PC-9 (cell line): ENCODE measurements around the gene TREM2. TPM values are rescaled to one million over a fixed set of nuclear protein-coding genes. Genes with fewer than 3 reads are reported as not detected.

Experiments used
- BruUV-seq: library from RNA; stranded (reverse); fragments of 400-500 nt; replicated peaks from 2 replicates; lab custom pipeline; 2021; lab: Mats Ljungman, UMichigan
- CTCF ChIA-PET: fragments of 300-600 bp; sonication (Branson Sonifier 250); formaldehyde crosslinking; loops from one replicate; lab custom pipeline; 2022; ENCODE audit warnings: antibody characterized with exemption; lab: Charles Lee
- POLR2A ChIA-PET: fragments of 300-600 bp; sonication (Branson Sonifier 250); formaldehyde crosslinking; loops from one replicate; lab custom pipeline; 2022; ENCODE audit warnings: antibody characterized with exemption; ENCODE audit not compliant: unreplicated experiment; lab: Charles Lee
- DNase-seq, 2 experiments: peaks; one replicate each; pipeline versions ENCODE4 v3.0.0 to v3.0.0-alpha.2; 2015 to 2022; ENCODE audit warnings: mixed read lengths in 1 of 2
- H2AFZ ChIP-seq: fragments of 200-600 bp; sonication (generic); 2 replicates; pipeline ENCODE4 v1.8.1; 2017; ENCODE audit warnings: antibody characterized with exemption
- H3F3A ChIP-seq: fragments of 200-600 bp; sonication (generic); 2 replicates; pipeline ENCODE4 v1.8.1; 2017; ENCODE audit warnings: antibody characterized with exemption, mild to moderate bottlenecking, low read depth; ENCODE audit not compliant: insufficient read depth
- H3K27ac ChIP-seq: fragments of 200-600 bp; sonication (generic); 2 replicates; pipeline ENCODE4 v1.6.1; 2016; ENCODE audit warnings: mixed run types
- H3K27me3 ChIP-seq: fragments of 200-600 bp; sonication (generic); 2 replicates; pipeline ENCODE4 v1.6.1; 2016; ENCODE audit warnings: low read depth, mixed run types; ENCODE audit not compliant: insufficient read depth
- H3K36me3 ChIP-seq: fragments of 200-600 bp; sonication (generic); 2 replicates; pipeline ENCODE4 v1.6.1; 2016; ENCODE audit warnings: low read depth, mixed run types
- H3K4me1 ChIP-seq: fragments of 200-600 bp; sonication (generic); replicated peaks from 2 replicates; pipeline ENCODE4 v1.6.1; 2016; ENCODE audit warnings: mixed run types; ENCODE audit not compliant: insufficient read depth
- H3K4me2 ChIP-seq: fragments of 200-600 bp; sonication (generic); 2 replicates; pipeline ENCODE4 v1.6.1; 2017; ENCODE audit warnings: mixed run types
- H3K4me3 ChIP-seq: fragments of 200-600 bp; sonication (generic); 2 replicates; pipeline ENCODE4 v1.6.1; 2016; ENCODE audit warnings: mixed run types
- H3K79me2 ChIP-seq: fragments of 200-600 bp; sonication (generic); 2 replicates; pipeline ENCODE4 v1.6.1; 2017; ENCODE audit warnings: low read depth, mixed run types
- H3K9me2 ChIP-seq: fragments of 200-600 bp; sonication (generic); 2 replicates; pipeline ENCODE4 v1.8.1; 2017; ENCODE audit warnings: mild to moderate bottlenecking; ENCODE audit not compliant: insufficient read depth
- H3K9me3 ChIP-seq: fragments of 200-600 bp; sonication (generic); 2 replicates; pipeline ENCODE4 v1.8.1; 2016; ENCODE audit warnings: low read depth; ENCODE audit not compliant: insufficient read depth
- H4K20me1 ChIP-seq: fragments of 200-600 bp; sonication (generic); 2 replicates; pipeline ENCODE4 v1.8.1; 2017; ENCODE audit not compliant: insufficient read depth
- EZH2 ChIP-seq: fragments of 200-600 bp; sonication (generic); IDR thresholded peaks from 2 replicates; pipeline ENCODE4 v1.8.0; 2017; ENCODE audit warnings: antibody characterized with exemption, low read depth
- intact Hi-C: fragments of 100-400 bp; cut with micrococcal nuclease; formaldehyde crosslinking; loops from one replicate; pipeline ENCODE4 v1.10.0; 2022; ENCODE audit not compliant: unreplicated experiment
- total RNA-seq: library from RNA; stranded (reverse); gene quantifications from 2 replicates; pipeline ENCODE4 v1.2.3, GENCODE V29; 2021
- TF ChIP-seq, protein P1 (sequence below): fragments of 200-600 bp; sonication (generic); conservative IDR thresholded peaks from 2 replicates; pipeline ENCODE4 v1.6.1; 2017; ENCODE audit warnings: mixed run types, antibody characterized with exemption, mild to moderate bottlenecking, moderate library complexity

TREM2 gene
- total RNA-seq, 1 experiment from 2014 or later, result not detected

DNA sequence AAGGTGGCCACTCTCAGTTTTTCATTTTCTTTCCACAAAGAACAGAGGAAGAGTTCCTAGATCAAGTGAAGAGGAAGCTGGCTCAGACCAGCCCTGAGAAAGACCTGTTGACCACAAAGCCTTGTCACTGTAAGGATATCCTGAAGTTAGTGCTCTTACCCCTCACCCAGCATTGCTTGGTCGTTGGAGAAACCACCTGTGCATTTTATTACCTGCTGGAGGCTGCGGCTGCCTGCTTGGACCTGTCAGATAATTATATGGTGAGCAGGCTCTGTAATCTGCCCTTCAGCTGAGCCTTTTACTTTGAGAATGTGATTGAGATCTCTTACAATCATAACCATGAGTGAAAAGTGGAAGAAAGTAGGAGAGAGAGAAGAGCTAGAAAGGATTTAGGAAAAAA, 30.7 kb downstream of the TREM2 start:
- H3K9me3 ChIP-seq, result no peaks in the 10 kb centered on the region
- no peak overlapping the region for H2AFZ ChIP-seq
- BruUV-seq, result no TSS peak
- no peaks in the 10 kb centered on the region for H3K36me3 ChIP-seq
- H3K4me2 ChIP-seq, result no peak overlapping the region
- DNase-seq, result no peak
- H4K20me1 ChIP-seq, result no peaks in the 10 kb centered on the region
- POLR2A ChIA-PET, result no interaction called here
- CTCF ChIA-PET, result no interaction called here
- no peaks in the 10 kb centered on the region for H3K4me1 ChIP-seq
- H3F3A ChIP-seq, result no peaks in the 10 kb centered on the region
- no peaks in the 10 kb centered on the region for H3K79me2 ChIP-seq
- TF ChIP-seq, protein P1, sequence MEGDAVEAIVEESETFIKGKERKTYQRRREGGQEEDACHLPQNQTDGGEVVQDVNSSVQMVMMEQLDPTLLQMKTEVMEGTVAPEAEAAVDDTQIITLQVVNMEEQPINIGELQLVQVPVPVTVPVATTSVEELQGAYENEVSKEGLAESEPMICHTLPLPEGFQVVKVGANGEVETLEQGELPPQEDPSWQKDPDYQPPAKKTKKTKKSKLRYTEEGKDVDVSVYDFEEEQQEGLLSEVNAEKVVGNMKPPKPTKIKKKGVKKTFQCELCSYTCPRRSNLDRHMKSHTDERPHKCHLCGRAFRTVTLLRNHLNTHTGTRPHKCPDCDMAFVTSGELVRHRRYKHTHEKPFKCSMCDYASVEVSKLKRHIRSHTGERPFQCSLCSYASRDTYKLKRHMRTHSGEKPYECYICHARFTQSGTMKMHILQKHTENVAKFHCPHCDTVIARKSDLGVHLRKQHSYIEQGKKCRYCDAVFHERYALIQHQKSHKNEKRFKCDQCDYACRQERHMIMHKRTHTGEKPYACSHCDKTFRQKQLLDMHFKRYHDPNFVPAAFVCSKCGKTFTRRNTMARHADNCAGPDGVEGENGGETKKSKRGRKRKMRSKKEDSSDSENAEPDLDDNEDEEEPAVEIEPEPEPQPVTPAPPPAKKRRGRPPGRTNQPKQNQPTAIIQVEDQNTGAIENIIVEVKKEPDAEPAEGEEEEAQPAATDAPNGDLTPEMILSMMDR, result no peak
- TF ChIP-seq EZH2, result no peak
- no peak overlapping the region for H3K27ac ChIP-seq
- intact Hi-C loops, result no loop called here
- H3K4me3 ChIP-seq, result no peak overlapping the region
- H3K9me2 ChIP-seq, result no peaks in the 10 kb centered on the region
- no peaks in the 10 kb centered on the region for H3K27me3 ChIP-seq

GRCh38 chr6:41125282-41125681, 37.6 kb downstream of the TREM2 start:
- Histone ChIP-seq H4K20me1 (no peaks in the 10 kb centered on the region), H3K4me2 (no peak overlapping the region), H3F3A (no peaks in the 10 kb centered on the region), H2AFZ (no peak overlapping the region), H3K27me3 (no peaks in the 10 kb centered on the region), H3K4me1 (no peaks in the 10 kb centered on the region), H3K9me2 (no peaks in the 10 kb centered on the region; the same call in 1 of the 2 replicates), H3K4me3 (no peak overlapping the region), H3K79me2 (no peaks in the 10 kb centered on the region), H3K27ac (no peak overlapping the region), H3K9me3 (no peaks in the 10 kb centered on the region), H3K36me3 (no peaks in the 10 kb centered on the region)
- intact Hi-C loops, result no loop called here
- no TSS peak for BruUV-seq
- no peak for DNase-seq
- no peak for TF ChIP-seq EZH2
- POLR2A ChIA-PET, result no interaction called here
- CTCF ChIA-PET, result no interaction called here

GRCh38 chr6:41122918-41123317, 40.0 kb downstream of the TREM2 start:
- H3K79me2 ChIP-seq, result no peaks in the 10 kb centered on the region
- CTCF ChIA-PET, result no interaction called here
- no peaks in the 10 kb centered on the region; the same call in 1 of the 2 replicates for H3K9me2 ChIP-seq
- BruUV-seq, result no TSS peak
- no peaks in the 10 kb centered on the region for H4K20me1 ChIP-seq
- no peak overlapping the region for H3K4me3 ChIP-seq
- intact Hi-C loops, result no loop called here
- H3K36me3 ChIP-seq, result no peaks in the 10 kb centered on the region
- H3K4me1 ChIP-seq, result no peaks in the 10 kb centered on the region
- no peak overlapping the region for H3K27ac ChIP-seq
- H3F3A ChIP-seq, result no peaks in the 10 kb centered on the region
- no peak for TF ChIP-seq EZH2
- TF ChIP-seq, protein P1, result no peak
- H2AFZ ChIP-seq, result no peak overlapping the region
- no peaks in the 10 kb centered on the region for H3K9me3 ChIP-seq
- H3K4me2 ChIP-seq, result no peak overlapping the region
- no peak for DNase-seq
- no peaks in the 10 kb centered on the region for H3K27me3 ChIP-seq
- POLR2A ChIA-PET, result no interaction called here

DNA sequence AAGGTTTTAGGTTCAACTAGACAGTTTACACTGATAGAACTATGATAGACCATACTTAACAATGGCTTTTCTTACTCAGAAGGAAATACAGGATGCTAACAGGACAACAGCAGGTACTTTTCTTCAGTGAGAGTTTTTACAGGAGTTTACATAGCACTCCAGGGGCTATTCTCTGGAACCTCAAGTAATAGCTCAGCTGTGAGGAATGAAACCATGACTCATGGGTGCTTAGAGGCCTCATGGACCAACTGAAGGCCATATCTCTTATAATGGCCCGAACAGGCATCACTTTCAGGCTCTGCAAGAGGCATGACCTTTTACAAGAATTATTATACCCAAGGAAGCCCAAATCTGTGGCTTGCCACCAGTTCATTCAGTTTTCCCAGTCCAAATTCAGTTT, 40.5 kb downstream of the TREM2 start:
- Histone ChIP-seq H3K4me3 (no peak overlapping the region), H3K36me3 (no peaks in the 10 kb centered on the region), H3K9me2 (no peaks in the 10 kb centered on the region; the same call in 1 of the 2 replicates), H3K4me1 (no peaks in the 10 kb centered on the region), H3K9me3 (no peaks in the 10 kb centered on the region), H3K4me2 (no peak overlapping the region), H2AFZ (no peak overlapping the region), H3K27ac (no peak overlapping the region), H4K20me1 (no peaks in the 10 kb centered on the region), H3F3A (no peaks in the 10 kb centered on the region), H3K27me3 (no peaks in the 10 kb centered on the region), H3K79me2 (no peaks in the 10 kb centered on the region)
- POLR2A ChIA-PET, result no interaction called here
- DNase-seq, result no peak
- TF ChIP-seq, protein P1, result no peak
- no peak for TF ChIP-seq EZH2
- intact Hi-C loops, result no loop called here
- CTCF ChIA-PET, result no interaction called here
- no TSS peak for BruUV-seq
